DMS153 treated with DMSO at 0.1 percent for 48 hours (cell line): ENCODE results near the gene GUCY2D.

Experiments used
- DNase-seq: peaks from one replicate; lab custom pipeline; 2025; ENCODE audit not compliant: unreplicated experiment; lab: John Stamatoyannopoulos, UW

The GUCY2D gene

DNA sequence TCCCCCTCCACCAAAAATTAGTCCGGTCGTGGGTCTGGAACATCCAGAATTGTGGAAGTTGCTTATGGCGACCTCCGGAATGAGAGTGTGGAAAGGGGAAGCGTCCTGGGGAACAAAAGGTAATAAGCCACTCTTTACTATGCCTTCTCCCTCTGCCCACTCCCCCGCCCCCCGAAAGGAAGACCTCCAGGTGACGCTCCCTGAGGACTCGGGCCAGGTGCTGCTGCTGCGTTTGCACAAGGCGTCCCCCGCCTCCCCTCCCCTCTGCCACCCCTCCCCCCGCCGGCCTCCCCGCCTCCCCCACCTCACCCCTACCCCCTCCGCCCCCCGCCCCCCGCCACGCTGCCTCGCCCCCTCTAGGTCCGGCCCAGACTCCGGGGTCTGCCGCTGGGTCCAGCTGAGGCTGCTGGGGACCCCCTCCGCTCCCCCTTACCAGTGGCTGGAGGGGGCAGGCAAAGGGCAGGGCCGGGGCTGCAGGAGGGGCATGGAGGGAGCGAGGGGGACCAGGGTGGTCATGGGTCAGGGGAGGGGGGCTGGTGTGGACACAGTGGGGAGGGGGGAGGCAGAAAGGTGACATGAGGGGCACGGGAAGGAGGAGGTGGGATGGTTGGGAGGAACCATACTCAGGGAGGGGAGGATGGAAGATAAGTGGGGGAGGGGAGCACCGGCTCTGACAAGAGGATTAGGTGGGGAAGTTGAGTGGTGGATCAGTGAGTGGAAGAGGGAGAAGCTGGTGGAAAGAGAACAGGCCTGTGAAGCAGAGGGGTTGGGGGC, 61.5 kb downstream of the GUCY2D start:
- no peak for DNase-seq

DNA sequence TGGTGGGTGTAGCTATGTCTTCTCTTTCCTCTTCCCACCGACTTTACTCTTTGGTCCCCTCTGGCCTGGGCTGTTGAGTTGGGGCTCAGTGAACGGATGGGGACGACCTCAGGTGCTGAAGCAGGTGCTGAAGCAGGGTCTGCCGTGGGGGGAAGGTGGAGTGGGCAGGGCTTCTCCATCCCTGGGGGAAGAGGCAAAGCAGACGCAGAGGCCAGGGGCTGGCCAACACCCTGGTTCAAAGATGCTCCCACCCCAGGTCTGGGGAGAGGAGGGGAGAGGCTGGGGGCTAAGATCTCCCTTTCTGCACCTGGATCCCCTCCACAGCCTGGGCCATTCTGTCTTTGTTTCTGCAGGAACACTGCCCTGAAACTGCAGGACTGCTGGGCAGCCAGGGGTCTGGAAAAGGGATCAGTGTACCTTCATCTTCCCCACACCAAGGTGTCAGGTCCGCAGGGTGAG, 62.2 kb downstream of the GUCY2D start:
- DNase-seq: no peak

- no peak for DNase-seq
These were observed 64.7 kb downstream of the GUCY2D start for GRCh38 chr17:8066841-8067775.

DNA sequence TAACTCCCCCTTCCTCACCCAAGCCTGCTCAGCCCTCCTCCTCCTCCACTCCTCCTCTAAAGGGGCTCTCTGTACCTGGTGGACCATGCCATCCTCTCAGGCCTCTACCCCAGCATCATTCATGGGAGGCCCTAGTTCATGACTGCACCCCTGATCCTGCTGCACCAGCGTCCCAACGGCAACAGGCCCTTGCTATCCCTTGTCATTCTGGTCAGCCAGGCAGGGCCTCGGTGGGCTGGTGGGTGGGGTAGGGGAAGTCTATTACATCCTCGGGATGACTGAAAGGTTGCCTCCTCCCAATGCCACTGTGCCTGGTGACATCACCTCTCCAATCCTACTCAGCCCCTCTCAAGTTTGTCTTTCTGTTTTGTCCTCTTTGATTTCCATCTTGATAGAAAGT, 65.4 kb downstream of the GUCY2D start:
- DNase-seq: no peak

DNA sequence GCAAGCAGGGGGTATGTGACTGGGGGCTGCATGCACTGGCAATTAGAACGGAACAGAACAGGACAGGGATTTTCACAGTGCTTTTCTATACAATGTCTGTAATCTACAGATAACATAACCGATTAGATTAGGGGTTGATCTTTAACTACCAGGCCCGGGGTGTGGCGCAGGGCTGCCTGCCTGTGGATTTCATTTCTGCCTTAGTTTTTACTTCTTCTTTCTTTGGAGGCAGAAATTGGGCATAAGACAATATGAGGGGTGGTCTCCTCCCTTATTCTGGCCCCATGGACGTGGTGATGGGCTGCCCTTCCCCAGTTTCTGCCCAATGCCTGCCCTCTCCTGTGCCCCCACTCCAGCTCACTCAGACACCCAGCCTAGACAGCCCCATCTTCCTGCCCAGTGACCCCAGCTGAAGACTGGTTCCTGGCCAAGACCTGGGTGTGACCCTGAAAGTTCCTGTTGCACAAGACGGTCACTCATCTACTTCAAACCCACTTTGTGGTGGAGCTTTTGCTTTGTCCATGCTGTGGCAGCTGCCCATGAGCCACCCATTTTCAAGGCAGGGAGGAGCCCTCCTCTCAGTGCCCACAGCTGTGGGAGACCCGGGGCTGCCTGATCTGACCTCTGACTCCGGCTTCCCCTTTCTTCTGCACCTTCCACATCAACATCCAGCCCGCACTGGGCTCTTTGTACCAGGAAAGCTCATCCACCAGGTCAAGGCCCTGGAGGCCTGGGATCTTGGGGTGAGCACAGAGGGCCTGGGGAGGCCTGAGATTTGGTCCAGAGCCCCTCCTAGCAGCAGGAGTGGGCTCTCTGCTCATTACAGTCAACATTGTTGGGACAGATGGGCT, 66.5 kb downstream of the GUCY2D start:
- DNase-seq: no peak

GRCh38 chr17:8069587-8069860, 67.1 kb downstream of the GUCY2D start:
- no peak for DNase-seq
